Keratinocyte (primary cell): Measurements from ENCODE around the gene EGF.

Source experiments
- EZH2 ChIP-seq: IDR thresholded peaks from one replicate; pipeline ENCODE4 v1.6.1; 2012; ENCODE audit warnings: inconsistent platforms, mild to moderate bottlenecking, low read length, moderate library complexity
- TF ChIP-seq, protein P1 (sequence below), 3 experiments: IDR thresholded peaks in 1 of 3; conservative IDR thresholded peaks in 1 of 3; optimal IDR thresholded peaks in 1 of 3; 2 replicates in 2 of 3; 3 replicates in 1 of 3; pipeline versions ENCODE3 to v1.5.1; 2011; ENCODE audit warnings: low read length in 3 of 3, mild to moderate bottlenecking in 3 of 3, moderate library complexity in 2 of 3, control low read depth in 1 of 3, inconsistent platforms in 1 of 3; ENCODE audit not compliant: insufficient read depth in 2 of 3; ENCODE audit errors: extremely low read depth in 1 of 3

DNA sequence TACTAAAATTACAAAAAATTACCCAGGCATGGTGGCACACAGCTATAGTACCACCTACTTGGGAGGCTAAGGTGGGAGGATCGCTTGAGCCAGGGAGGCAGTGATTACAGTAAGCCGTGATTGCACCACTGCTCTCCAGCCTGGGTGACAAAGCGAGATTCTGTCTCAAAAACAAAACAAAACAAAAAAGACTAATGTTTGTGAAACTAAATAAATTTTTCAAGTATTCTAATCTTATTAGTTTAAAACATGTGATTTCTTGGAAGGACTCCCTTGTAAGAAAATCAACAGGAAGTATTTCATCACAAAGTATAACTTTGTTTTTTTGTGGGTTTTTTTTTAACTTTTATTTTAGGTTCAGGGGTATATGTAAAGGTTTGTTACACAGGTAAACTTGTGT, 89.6 kb downstream of the EGF start:
- TF ChIP-seq, protein P1, sequence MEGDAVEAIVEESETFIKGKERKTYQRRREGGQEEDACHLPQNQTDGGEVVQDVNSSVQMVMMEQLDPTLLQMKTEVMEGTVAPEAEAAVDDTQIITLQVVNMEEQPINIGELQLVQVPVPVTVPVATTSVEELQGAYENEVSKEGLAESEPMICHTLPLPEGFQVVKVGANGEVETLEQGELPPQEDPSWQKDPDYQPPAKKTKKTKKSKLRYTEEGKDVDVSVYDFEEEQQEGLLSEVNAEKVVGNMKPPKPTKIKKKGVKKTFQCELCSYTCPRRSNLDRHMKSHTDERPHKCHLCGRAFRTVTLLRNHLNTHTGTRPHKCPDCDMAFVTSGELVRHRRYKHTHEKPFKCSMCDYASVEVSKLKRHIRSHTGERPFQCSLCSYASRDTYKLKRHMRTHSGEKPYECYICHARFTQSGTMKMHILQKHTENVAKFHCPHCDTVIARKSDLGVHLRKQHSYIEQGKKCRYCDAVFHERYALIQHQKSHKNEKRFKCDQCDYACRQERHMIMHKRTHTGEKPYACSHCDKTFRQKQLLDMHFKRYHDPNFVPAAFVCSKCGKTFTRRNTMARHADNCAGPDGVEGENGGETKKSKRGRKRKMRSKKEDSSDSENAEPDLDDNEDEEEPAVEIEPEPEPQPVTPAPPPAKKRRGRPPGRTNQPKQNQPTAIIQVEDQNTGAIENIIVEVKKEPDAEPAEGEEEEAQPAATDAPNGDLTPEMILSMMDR (optimal IDR thresholded peaks at IDR 0.05 in 1 of 3, IDR thresholded peaks at IDR 0.05 in 1 of 3, conservative IDR thresholded peaks at IDR 0.05 in 1 of 3; ENCODE audit: extremely low read depth in 1 of 3, insufficient read depth in 2 of 3, low read length in 3 of 3) = no peak
- TF ChIP-seq EZH2 = no peak
